ENCODE data around the gene PARP12. TPM values are rescaled to one million over a fixed set of nuclear protein-coding genes. Genes with fewer than 3 reads are reported as not detected.
A peak's percentile ranks its signal among the peaks of the same experiment; 100 is the strongest.

Gene PARP12
- total and polyA plus RNA-seq, 2 of the 13 experiments (the other 11 are each of a cell fraction or from before 2014, with no cell fraction given): 15.5 to 35.2 TPM

GRCh38 chr7:140062528-140063299 is at the start of gene PARP12 (continued):
- TF ChIP-seq ZSCAN9 (CRISPR knock-in tag; IDR thresholded peaks at IDR 0.05; ENCODE audit: borderline replicate concordance): no peak
- TF ChIP-seq ZBED4 (CRISPR knock-in tag; IDR thresholded peaks at IDR 0.05; ENCODE audit: borderline replicate concordance): no peak
- TF ChIP-seq ATF7-NPFF (CRISPR knock-in tag; IDR thresholded peaks at IDR 0.05; ENCODE audit: low read depth): 0 out of 2 replicates have a peak, but pooled peaks have one; percentile 23
- TF ChIP-seq PAX8 (CRISPR knock-in tag; IDR thresholded peaks at IDR 0.05; ENCODE audit: borderline replicate concordance): no peak
- no peak for TF ChIP-seq FOXA3 (CRISPR knock-in tag; IDR thresholded peaks at IDR 0.05)
- no peak for TF ChIP-seq ZNF263 (CRISPR knock-in tag; IDR thresholded peaks at IDR 0.05)
- no peak for TF ChIP-seq ZBTB46 (CRISPR knock-in tag; IDR thresholded peaks at IDR 0.05; ENCODE audit: borderline replicate concordance)
- no peak for TF ChIP-seq ZNF7 (CRISPR knock-in tag; IDR thresholded peaks at IDR 0.05)
- TF ChIP-seq SMAD1 (CRISPR knock-in tag; IDR thresholded peaks at IDR 0.05; ENCODE audit: borderline replicate concordance, low read depth): no peak
- TF ChIP-seq TGIF2 (CRISPR knock-in tag; IDR thresholded peaks at IDR 0.05): no peak
- no peak for TF ChIP-seq RFX5 (IDR thresholded peaks at IDR 0.05; ENCODE audit: low read depth, low read length)
- TF ChIP-seq ZNF776 (CRISPR knock-in tag; IDR thresholded peaks at IDR 0.05): no peak; the same call in 1 of the 2 replicates
- no peak for TF ChIP-seq SIN3B (IDR thresholded peaks at IDR 0.05; ENCODE audit: low read length)
- no peak for TF ChIP-seq FOXO4 (CRISPR knock-in tag; conservative IDR thresholded peaks at IDR 0.05)
- no peak for TF ChIP-seq ZBTB3 (CRISPR knock-in tag; IDR thresholded peaks at IDR 0.05; ENCODE audit: borderline replicate concordance, low read depth)
- TF ChIP-seq TEAD3 (CRISPR knock-in tag; optimal IDR thresholded peaks at IDR 0.05; ENCODE audit: borderline replicate concordance): no peak
- TF ChIP-seq HMGXB4 (CRISPR knock-in tag; IDR thresholded peaks at IDR 0.05; ENCODE audit: borderline replicate concordance in 1 of 2, low read depth in 1 of 2): peak in 1 of 2 experiments; percentile 65; a peak in 2 of 4 replicates
- no peak for TF ChIP-seq ATM (IDR thresholded peaks at IDR 0.05; ENCODE audit: borderline replicate concordance)
- 0 out of 2 replicates have a peak, but pooled peaks have one; percentile 58 for TF ChIP-seq ZNF557 (CRISPR knock-in tag; IDR thresholded peaks at IDR 0.05)
- TF ChIP-seq BORCS8-MEF2B (CRISPR knock-in tag; IDR thresholded peaks at IDR 0.05): peak; percentile 80
- peak; percentile 91 for TF ChIP-seq ZFY (CRISPR knock-in tag; IDR thresholded peaks at IDR 0.05)
